Kasumi-1 (cell line): ENCODE results near the gene DOK6.
"Not testable (repeated sequence)": the region's sequence is repeated elsewhere in the genome, so short reads cannot be mapped to it uniquely, and the experiment has no call there.

Experiments used
- DNase-seq, 2 experiments: peaks; one replicate each; lab custom pipeline; 2025; lab: John Stamatoyannopoulos, UW

DOK6 gene

GRCh38 chr18:69400253-69400975 is at the start of gene DOK6:
DOK6 (plus strand) TSS chr18:69400888.
- peak; percentile 48 to 54 for DNase-seq

GRCh38 chr18:69353023-69353422 is 47.7 kb upstream of the DOK6 start:
- no peak for DNase-seq

DNA sequence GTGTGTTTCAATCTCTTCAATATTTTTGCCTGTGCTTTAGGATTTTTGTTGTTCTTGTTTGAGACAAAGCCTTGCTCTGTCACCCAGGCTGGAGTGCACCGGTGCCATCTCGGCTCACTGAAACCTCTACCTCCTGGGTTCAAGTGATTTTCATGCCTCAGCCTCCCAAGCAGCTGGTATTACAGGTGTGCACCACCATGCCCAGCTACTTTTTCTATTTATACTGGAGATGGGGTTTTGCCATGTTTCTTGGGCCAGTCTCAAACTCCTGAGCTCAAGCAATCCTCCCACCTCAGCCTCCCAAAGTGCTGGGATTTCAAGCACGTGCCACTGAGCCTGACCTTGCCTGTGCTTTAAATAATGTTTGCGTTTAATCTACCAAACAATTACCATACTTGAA is 43.1 kb upstream of the DOK6 start:
- DNase-seq = no peak

DNA sequence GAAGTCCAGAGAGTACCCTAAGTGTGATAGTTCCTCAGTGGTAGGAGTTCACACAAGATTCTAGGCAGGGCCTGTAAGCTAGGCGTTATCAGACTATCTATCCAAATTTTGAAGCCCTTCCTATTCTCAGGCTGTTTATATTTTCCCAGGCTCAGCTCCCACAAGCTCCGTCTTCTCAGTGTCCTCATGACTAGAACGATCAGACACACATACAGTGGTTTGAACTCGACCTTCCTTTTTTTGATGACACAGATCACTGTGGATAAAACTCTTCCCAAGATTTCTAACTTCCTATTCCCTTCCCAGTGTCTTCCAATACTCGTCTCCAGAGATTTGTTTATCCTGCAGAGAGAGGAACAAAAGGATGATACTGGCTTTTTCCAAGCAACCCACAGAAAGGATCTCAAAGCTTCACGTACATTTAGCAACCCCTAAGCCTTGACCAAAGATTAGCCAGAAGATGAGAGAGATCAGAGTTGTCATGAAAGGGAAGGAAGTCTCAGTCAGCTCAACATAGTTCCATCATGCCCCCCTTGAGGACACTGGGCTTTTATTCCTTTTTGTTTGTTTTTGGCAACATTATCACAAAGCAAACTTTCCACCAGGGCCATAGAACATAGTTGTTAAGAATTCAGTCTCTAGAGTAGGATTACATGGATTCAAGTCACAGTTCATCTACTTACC is 42.3 kb upstream of the DOK6 start:
- DNase-seq = no peak

DNA sequence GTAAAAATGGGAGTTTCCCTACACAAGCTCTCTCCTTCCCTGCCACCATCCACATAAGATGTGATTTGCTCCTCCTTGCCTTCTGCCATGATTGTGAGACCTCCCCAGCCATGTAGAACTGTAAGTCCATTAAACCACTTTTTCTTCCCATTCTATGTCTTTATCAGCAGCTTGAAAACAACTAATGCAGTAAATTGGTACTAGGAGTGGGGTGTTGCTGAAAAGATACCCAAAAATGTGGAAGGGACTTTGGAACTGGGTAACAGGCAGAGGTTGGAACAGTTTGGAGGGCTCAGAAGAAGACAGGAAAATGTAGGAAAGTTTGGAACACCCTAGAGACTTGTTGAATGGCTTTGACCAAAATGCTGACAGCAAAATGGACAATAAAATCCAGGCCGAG is 40.9 kb upstream of the DOK6 start:
- not testable (repeated sequence) for DNase-seq

GRCh38 chr18:69364930-69365329 is 35.8 kb upstream of the DOK6 start:
- DNase-seq = no peak

GRCh38 chr18:69365658-69366057 is 35.0 kb upstream of the DOK6 start:
- DNase-seq = no peak

DNA sequence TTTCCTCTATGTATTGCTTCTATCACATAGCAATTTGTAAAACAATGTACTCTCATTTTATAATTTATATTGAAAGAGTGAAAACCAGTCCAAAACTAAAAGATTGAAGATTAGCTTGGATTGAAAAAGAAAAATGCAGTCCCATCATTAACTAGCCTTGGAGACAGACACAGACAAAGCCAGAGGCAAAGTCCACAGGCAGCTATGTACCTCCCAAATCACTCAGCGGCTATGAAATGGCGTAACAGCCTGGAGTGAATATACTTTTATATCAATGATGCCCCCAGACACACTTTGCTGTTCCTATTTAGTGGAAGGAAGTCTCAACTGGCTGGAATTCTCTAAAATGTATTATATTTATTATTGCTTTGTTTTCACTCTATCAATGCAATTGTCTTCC is 33.6 kb upstream of the DOK6 start:
- no peak for DNase-seq

GRCh38 chr18:69371729-69372128 is 29.0 kb upstream of the DOK6 start:
- no peak for DNase-seq

GRCh38 chr18:69380324-69380723 is 20.4 kb upstream of the DOK6 start:
- no peak for DNase-seq

DNA sequence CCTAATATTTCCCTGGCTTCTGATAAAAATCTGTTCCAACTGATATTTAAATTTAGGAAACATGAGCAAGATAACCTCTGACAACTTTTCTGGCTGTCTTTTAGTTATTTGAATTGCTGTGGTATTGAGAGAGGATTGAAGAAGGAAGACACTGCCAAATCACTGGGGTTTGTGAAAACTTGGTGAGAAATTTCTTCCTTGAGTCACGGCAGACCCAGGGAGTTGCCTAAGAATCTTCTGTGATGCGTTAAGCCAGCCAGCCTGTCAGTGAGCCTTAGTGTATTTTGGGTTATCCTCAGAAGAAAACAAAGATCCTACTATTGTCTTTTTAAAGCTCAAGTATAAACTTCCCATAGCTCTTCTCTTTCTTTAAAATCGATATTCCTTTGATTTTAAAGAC is 17.5 kb upstream of the DOK6 start:
- no peak for DNase-seq

DNA sequence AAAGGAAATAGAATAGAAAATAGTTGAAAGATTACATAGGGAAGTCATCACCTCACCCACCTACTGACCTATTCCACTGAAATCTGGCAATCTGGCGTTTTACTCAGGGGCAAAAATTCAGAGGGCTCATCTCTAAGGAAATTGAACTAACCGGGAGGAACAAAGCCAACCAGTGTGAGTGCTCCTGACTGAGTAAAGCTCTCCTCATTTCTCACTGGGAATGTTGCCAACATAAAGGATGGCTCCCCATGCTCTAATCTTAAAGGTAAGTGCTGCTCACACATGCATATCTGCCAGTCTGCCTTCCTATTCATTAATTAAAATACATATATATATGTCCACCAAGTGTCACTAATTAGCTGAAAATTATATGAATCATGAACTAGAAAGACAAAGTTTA is 13.5 kb upstream of the DOK6 start:
- DNase-seq = no peak

DNA sequence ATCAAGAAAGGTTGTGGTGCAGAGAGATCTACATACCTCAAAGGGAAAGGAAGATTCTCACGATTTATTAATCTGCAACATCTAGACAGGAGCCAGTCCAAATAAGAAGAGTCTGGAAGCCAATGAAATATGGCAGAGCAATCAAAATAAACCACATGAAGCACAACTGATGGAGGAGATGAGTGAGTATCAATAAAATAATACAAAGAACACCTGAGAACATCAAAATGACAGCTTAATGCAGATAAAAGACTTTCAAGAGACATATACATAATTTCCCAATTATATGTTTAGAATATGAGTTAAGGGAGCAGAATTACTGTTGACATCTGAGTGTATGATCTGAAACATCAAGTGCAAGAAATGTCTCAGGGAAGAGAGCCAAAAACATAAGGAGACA is 12.5 kb upstream of the DOK6 start:
- DNase-seq = no peak

DNA sequence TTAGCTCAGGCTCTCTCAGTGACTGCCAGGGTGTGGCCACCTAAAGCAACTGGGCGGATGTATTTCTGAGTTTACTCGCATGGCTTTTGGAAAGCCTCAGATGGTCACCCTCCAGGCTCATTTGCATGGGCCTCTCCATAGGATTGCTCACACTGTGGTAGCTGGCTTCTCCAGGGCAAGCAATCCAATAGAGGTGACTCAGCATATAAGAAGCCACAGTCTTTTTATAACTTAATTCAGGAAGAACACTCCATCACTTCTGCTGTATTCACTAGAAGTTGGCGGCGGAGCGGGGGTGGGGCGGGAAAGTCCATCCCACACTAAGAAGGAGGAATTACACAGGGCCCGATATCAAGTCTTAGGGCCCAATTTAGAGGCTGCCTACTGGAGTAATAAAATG is 3.6 kb upstream of the DOK6 start:
- peak; percentile 4 to 12 for DNase-seq

DNA sequence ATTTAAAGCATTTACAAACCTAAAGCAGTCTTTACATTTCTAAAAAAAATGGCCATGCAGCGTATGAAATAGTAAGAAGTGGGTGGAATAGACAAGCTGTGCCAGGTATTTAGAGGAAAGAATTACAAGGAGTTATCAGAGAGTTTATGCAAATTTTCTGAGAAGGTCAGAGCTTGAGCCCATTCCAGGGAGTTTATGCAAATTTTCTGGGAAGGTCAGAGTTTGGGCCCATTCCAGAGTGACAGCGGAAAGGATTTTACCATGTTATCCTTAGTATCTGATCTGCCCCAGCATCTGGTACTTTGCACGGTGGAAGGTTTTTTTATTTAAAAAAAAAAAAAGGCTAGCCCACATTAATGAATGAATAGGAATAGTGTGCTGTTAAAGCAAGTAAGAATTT is 1.4 kb upstream of the DOK6 start:
- DNase-seq = no peak

GRCh38 chr18:69400976-69401225 is 213 bp downstream of the DOK6 start:
- no peak for DNase-seq

- no peak for DNase-seq
Measured at GRCh38 chr18:69401226-69401971, 711 bp downstream of the DOK6 start.

DNA sequence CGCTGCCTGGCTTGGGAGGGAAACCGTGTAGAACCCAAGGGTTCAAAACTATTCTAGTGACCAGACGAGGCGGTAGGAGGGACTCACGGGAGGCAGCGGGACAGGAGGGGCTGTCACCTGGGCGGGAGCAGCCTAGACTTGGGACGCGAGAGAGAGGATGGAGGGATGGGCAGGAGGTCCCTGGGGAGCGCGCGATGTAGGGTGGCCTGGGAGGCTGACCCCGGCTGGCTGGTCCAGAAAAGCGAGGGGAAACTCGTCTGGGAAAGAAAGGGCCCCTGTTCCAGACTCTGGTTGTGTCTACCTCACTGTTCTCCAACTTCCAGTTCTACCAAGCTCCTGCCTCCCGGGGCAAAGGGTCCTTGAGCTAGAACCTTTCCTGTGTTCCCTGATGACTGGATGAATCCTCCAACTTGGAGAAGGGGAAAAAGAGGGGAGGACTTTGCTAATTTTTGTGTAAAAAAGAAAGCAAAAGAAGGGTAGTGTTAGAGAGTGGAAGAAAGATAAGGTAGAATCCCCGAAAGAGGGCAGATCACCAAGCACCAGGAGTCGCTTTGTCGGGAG is 1.4 kb downstream of the DOK6 start:
- no peak for DNase-seq

DNA sequence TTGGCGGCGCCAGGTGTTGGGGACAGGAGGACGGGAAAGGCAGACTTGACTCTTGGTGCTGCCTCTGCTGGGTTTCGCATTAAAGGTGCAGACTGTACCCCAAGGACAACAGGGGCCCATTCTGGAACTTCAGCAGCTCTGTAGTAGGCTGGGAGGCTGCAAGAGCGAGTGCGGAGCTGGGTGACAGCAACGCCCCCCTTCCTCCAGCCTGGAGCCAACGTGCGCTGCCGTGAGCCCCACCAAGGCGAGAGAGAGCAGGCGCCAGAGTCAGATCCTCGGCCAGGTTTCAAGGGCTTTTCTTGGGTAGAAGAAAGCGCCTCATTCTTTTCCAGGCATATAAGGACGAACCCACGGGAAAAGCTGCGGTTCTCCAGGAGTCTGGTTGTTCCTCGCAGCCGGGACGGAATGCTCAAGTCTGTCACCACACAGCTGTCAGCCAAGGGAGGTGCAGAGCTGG is 1.9 kb downstream of the DOK6 start:
- no peak for DNase-seq

GRCh38 chr18:69408522-69408921 is 7.8 kb downstream of the DOK6 start:
- no peak for DNase-seq

GRCh38 chr18:69411199-69411598 is 10.5 kb downstream of the DOK6 start:
- DNase-seq = no peak

- no peak for DNase-seq
Measured at GRCh38 chr18:69414184-69414583, 13.5 kb downstream of the DOK6 start.

GRCh38 chr18:69432847-69433246 is 32.2 kb downstream of the DOK6 start:
- no peak for DNase-seq
